Breast epithelium (tissue), 3 donors: ENCODE measurements around the gene MRPS6.

ENCODE experiments used
- CTCF ChIP-seq, 3 donors: fragments of 450-650 bp; IDR thresholded peaks; one replicate each; pipeline ENCODE4 v1.5.1; 2016 to 2017; ENCODE audit warnings: antibody characterized with exemption in 3 of 3, mild to moderate bottlenecking in 3 of 3, moderate library complexity in 3 of 3
- POLR2AphosphoS5 ChIP-seq, 3 donors: sonication (generic); formaldehyde crosslinking; IDR thresholded peaks; one replicate each; pipeline ENCODE4 v1.6.1; 2017; ENCODE audit warnings: antibody characterized with exemption in 3 of 3

GRCh38 chr21:34075091-34075425, 1.7 kb downstream of the MRPS6 start:
- TF ChIP-seq CTCF (IDR thresholded peaks at IDR 0.05) (no peak), POLR2AphosphoS5 (IDR thresholded peaks at IDR 0.05) (no peak)
